Fibroblast of the aortic adventitia (primary cell): ENCODE results near the gene TLE2. TPM values are rescaled to one million over a fixed set of nuclear protein-coding genes. Genes with fewer than 3 reads are reported as not detected.

Source experiments
- DNase-seq: peaks from one replicate; pipeline ENCODE4 v3.0.0-alpha.2; 2010; ENCODE audit warnings: low read depth
- H3K4me3 ChIP-seq: 2 replicates; pipeline ENCODE4 v1.5.1; 2011; ENCODE audit warnings: low read depth, mild to moderate bottlenecking, control low read depth, low read length, moderate library complexity
- CTCF ChIP-seq: IDR thresholded peaks from 2 replicates; pipeline ENCODE4 v1.5.1; 2011; ENCODE audit warnings: mild to moderate bottlenecking, low read length, control low read depth, inconsistent platforms; ENCODE audit not compliant: insufficient read depth
- total RNA-seq: library from RNA; depleted of rRNA; stranded (reverse); fragments of >200 nt; gene quantifications from 2 replicates; pipeline ENCODE4 v1.2.3, GENCODE V29; 2012; ENCODE audit warnings: low replicate concordance

TLE2 gene
- total RNA-seq, 1 donor: 5.2 TPM

- TF ChIP-seq CTCF: no peak
- H3K4me3 ChIP-seq: no peak overlapping the region
- DNase-seq: no peak
Observed at GRCh38 chr19:2989236-2989946, 39.7 kb downstream of the TLE2 start.

- DNase-seq: no peak
- H3K4me3 ChIP-seq: no peak overlapping the region
- TF ChIP-seq CTCF: no peak
Observed at GRCh38 chr19:2988568-2988967, 40.5 kb downstream of the TLE2 start.

- no peak overlapping the region for H3K4me3 ChIP-seq
- DNase-seq: no peak
- no peak for TF ChIP-seq CTCF
Observed at GRCh38 chr19:2987797-2988196, 41.3 kb downstream of the TLE2 start.

GRCh38 chr19:2986951-2987524, 42.0 kb downstream of the TLE2 start:
- no peak for DNase-seq
- no peak for TF ChIP-seq CTCF
- no peak overlapping the region for H3K4me3 ChIP-seq

GRCh38 chr19:2984215-2984528, 44.9 kb downstream of the TLE2 start:
- peak overlapping the region; percentile 54 for H3K4me3 ChIP-seq
- DNase-seq: no peak
- no peak for TF ChIP-seq CTCF

GRCh38 chr19:2983351-2984214, 45.5 kb downstream of the TLE2 start:
- no peak for TF ChIP-seq CTCF
- DNase-seq: peak; percentile 79

More at GRCh38 chr19:2983351-2984214, 45.5 kb downstream of the TLE2 start:
- H3K4me3 ChIP-seq: peak overlapping the region; percentile 54
